ENCODE results near the gene CCDC192. TPM values are rescaled to one million over a fixed set of nuclear protein-coding genes. Genes with fewer than 3 reads are reported as not detected.

The CCDC192 gene
- total and polyA plus RNA-seq, 2 donors (not counting 3 experiments of a cell fraction or from before 2014, with no cell fraction given), result not detected

DNA sequence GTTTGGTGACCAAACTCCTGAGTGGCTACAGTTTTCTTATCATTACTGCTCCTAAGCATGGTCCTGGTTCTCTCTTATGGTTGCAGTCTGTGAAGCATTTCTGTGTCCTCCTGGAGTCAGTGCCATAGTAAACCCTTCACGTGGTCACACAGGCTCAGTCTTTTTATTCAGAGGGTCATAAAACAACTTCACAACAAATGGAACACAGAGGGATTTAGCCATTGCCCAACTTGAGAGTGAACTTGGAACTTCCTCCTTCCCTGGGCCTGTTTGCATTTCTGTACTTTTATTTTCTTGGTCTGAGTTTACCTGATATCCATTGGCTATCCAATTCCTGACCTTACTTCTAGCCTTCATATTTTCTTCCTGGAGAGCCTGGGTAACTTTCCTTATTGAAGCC, 144.9 kb downstream of the CCDC192 start:
- FAIRE-seq (no peak), DNase-seq (ENCODE audit: low read depth, low spot score) (no peak)
- H3K9me1 ChIP-seq (replicated peaks; ENCODE audit: control insufficient read depth, extremely low read depth, insufficient read depth, low read length), result no peaks in the 10 kb centered on the region
- H3K27me3 ChIP-seq (ENCODE audit: control insufficient read depth in 2 of 2, insufficient read depth in 2 of 2, low read length in 2 of 2), result no peaks in the 10 kb centered on the region
- TF ChIP-seq EZH2 (IDR thresholded peaks at IDR 0.05; ENCODE audit: borderline replicate concordance, low read depth, low read length, severe bottlenecking), result no peak
- no peak for TF ChIP-seq POLR2A (IDR thresholded peaks at IDR 0.05; ENCODE audit: low read depth, low read length)
- no peak for TF ChIP-seq FOS (IDR thresholded peaks at IDR 0.05; ENCODE audit: borderline replicate concordance, insufficient read depth, low read length)
- TF ChIP-seq, protein P1, sequence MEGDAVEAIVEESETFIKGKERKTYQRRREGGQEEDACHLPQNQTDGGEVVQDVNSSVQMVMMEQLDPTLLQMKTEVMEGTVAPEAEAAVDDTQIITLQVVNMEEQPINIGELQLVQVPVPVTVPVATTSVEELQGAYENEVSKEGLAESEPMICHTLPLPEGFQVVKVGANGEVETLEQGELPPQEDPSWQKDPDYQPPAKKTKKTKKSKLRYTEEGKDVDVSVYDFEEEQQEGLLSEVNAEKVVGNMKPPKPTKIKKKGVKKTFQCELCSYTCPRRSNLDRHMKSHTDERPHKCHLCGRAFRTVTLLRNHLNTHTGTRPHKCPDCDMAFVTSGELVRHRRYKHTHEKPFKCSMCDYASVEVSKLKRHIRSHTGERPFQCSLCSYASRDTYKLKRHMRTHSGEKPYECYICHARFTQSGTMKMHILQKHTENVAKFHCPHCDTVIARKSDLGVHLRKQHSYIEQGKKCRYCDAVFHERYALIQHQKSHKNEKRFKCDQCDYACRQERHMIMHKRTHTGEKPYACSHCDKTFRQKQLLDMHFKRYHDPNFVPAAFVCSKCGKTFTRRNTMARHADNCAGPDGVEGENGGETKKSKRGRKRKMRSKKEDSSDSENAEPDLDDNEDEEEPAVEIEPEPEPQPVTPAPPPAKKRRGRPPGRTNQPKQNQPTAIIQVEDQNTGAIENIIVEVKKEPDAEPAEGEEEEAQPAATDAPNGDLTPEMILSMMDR (IDR thresholded peaks at IDR 0.05; ENCODE audit: extremely low read depth in 1 of 2, insufficient read depth in 1 of 2, low read depth in 1 of 2, low read length in 2 of 2), result no peak
- TF ChIP-seq, protein P2, sequence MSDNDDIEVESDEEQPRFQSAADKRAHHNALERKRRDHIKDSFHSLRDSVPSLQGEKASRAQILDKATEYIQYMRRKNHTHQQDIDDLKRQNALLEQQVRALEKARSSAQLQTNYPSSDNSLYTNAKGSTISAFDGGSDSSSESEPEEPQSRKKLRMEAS (IDR thresholded peaks at IDR 0.05; ENCODE audit: insufficient read depth, insufficient read length), result no peak
- no peak for TF ChIP-seq GATA2 (IDR thresholded peaks at IDR 0.05; ENCODE audit: insufficient read depth, insufficient read length, low read depth, low read length)
- H3K36me3 ChIP-seq (ENCODE audit: control insufficient read depth in 2 of 2, extremely low read depth in 1 of 2, insufficient read depth in 2 of 2, low read length in 2 of 2), result no peaks in the 10 kb centered on the region
- H3K9ac ChIP-seq (replicated peaks; ENCODE audit: extremely low read depth, insufficient read depth, low read length), result no peak overlapping the region
- dilution Hi-C loops (cut with MboI; ENCODE audit: extremely low pct_ligation_motif_present, low sequenced_read_pairs), result no loop called here
- no peak overlapping the region for H3K27ac ChIP-seq (ENCODE audit: insufficient read depth, low read depth, low read length)
- H3K79me2 ChIP-seq (ENCODE audit: control insufficient read depth, insufficient read depth, low read length), result no peaks in the 10 kb centered on the region
- intact Hi-C loops (cut with micrococcal nuclease), result no loop called here
- ChIA-PET CTCF (interaction anchor here (1.0 kb wide), 1 partner anchor 11 kb away, joined by 3 read pairs; no protein-coding TSS in a partner anchor), POLR2A (no interaction called here)
- no TSS peak for BruUV-seq (replicated peaks)
- H4K20me1 ChIP-seq (replicated peaks; ENCODE audit: control insufficient read depth, extremely low read depth, insufficient read depth, low read length), result no peaks in the 10 kb centered on the region
- H2AFZ ChIP-seq (ENCODE audit: low read depth, low read length), result no peak overlapping the region
- no peaks in the 10 kb centered on the region for H3K9me3 ChIP-seq (replicated peaks; ENCODE audit: control insufficient read depth, insufficient read depth, low read length)
- H3K4me3 ChIP-seq (replicated peaks in 1 of 3; ENCODE audit: insufficient read depth in 1 of 3, low read depth in 1 of 3, low read length in 3 of 3), result no peak overlapping the region
- no peaks in the 10 kb centered on the region for H3K4me1 ChIP-seq (ENCODE audit: control insufficient read depth, extremely low read depth, insufficient read depth, low read length)
- H3K4me2 ChIP-seq (ENCODE audit: insufficient read depth, low read length), result no peak overlapping the region

Data from endothelial cell of umbilical vein (primary cell).